Measurements from ENCODE around the gene GPX3. TPM values are rescaled to one million over a fixed set of nuclear protein-coding genes. Genes with fewer than 3 reads are reported as not detected.

Gene GPX3
- total and polyA plus RNA-seq, 3 donors from 2014 or later = 119 to 224 (median 216) TPM

GRCh38 chr5:151070449-151070848 lies 50.1 kb downstream of the GPX3 start:
- H3K27ac ChIP-seq = no peak overlapping the region
- peaks cover 24% of the 10 kb centered on the region for H3K4me1 ChIP-seq
- no peaks in the 10 kb centered on the region for H3K36me3 ChIP-seq (ENCODE audit: low read depth, missing control alignments)
- H3K9me3 ChIP-seq = no peaks in the 10 kb centered on the region
- intact Hi-C loops (cut with DNase I; ENCODE audit: low total_unique reads) = no loop called here
- H3K4me3 ChIP-seq = no peak overlapping the region
- no peak for DNase-seq
- no peaks in the 10 kb centered on the region for H3K27me3 ChIP-seq
- TF ChIP-seq CTCF (IDR thresholded peaks at IDR 0.05) (no peak), POLR2A (IDR thresholded peaks at IDR 0.05) (no peak)
- 68 to 86% methylated on average over 2 of the region's 2 CpGs for WGBS, 2 donors

GRCh38 chr5:151071021-151071420 lies 50.6 kb downstream of the GPX3 start:
- Histone ChIP-seq H3K36me3 (ENCODE audit: low read depth, missing control alignments) (no peaks in the 10 kb centered on the region), H3K9me3 (no peaks in the 10 kb centered on the region), H3K27ac (no peak overlapping the region), H3K4me3 (no peak overlapping the region), H3K4me1 (peaks cover 24% of the 10 kb centered on the region), H3K27me3 (no peaks in the 10 kb centered on the region)
- 92 to 94% methylated on average over 4 of the region's 4 CpGs for WGBS, 2 donors
- intact Hi-C loops (cut with DNase I; ENCODE audit: low total_unique reads) = no loop called here
- no peak for DNase-seq
- no peak for TF ChIP-seq POLR2A (IDR thresholded peaks at IDR 0.05)

- no peak for DNase-seq
- peaks cover 21% of the 10 kb centered on the region for H3K4me1 ChIP-seq
- 93 to 95% methylated on average over 10 of the region's 10 CpGs for WGBS, 2 donors
Measured at GRCh38 chr5:151071848-151072629, 51.6 kb downstream of the GPX3 start.

GRCh38 chr5:151072630-151073025 lies 52.2 kb downstream of the GPX3 start:
- intact Hi-C loops (cut with DNase I; ENCODE audit: low total_unique reads) = no loop called here
- Histone ChIP-seq H3K4me1 (peaks cover 16% of the 10 kb centered on the region), H3K27me3 (no peaks in the 10 kb centered on the region), H3K36me3 (ENCODE audit: low read depth, missing control alignments) (no peaks in the 10 kb centered on the region), H3K27ac (no peak overlapping the region), H3K4me3 (no peak overlapping the region), H3K9me3 (no peaks in the 10 kb centered on the region)
- 89 to 91% methylated on average over 5 of the region's 5 CpGs for WGBS, 2 donors
- TF ChIP-seq CTCF (IDR thresholded peaks at IDR 0.05) = no peak
- no peak for TF ChIP-seq POLR2A (IDR thresholded peaks at IDR 0.05)
- no peak for DNase-seq

More at GRCh38 chr5:151071848-151072629, 51.6 kb downstream of the GPX3 start:
- Histone ChIP-seq H3K36me3 (ENCODE audit: low read depth, missing control alignments) (no peaks in the 10 kb centered on the region), H3K27ac (no peak overlapping the region), H3K27me3 (no peaks in the 10 kb centered on the region), H3K9me3 (no peaks in the 10 kb centered on the region), H3K4me3 (no peak overlapping the region)
- intact Hi-C loops (cut with DNase I; ENCODE audit: low total_unique reads) = no loop called here
- TF ChIP-seq POLR2A (IDR thresholded peaks at IDR 0.05) = no peak
- no peak for TF ChIP-seq CTCF (IDR thresholded peaks at IDR 0.05)

- TF ChIP-seq CTCF (IDR thresholded peaks at IDR 0.05) = no peak
- no peak for TF ChIP-seq POLR2A (IDR thresholded peaks at IDR 0.05)
- Histone ChIP-seq H3K9me3 (no peaks in the 10 kb centered on the region), H3K4me1 (peaks cover 9% of the 10 kb centered on the region), H3K4me3 (no peak overlapping the region), H3K36me3 (ENCODE audit: low read depth, missing control alignments) (no peaks in the 10 kb centered on the region), H3K27ac (no peak overlapping the region), H3K27me3 (no peaks in the 10 kb centered on the region)
- no peak for DNase-seq
- intact Hi-C loops (cut with DNase I; ENCODE audit: low total_unique reads) = no loop called here
- WGBS, 2 donors = 89 to 98% methylated on average over 2 of the region's 2 CpGs
Measured at GRCh38 chr5:151073280-151073679, 52.9 kb downstream of the GPX3 start.

Data from testis (tissue), 3 donors.